SK-N-SH (cell line): ENCODE results near the gene MRNIP. TPM values are rescaled to one million over a fixed set of nuclear protein-coding genes. Genes with fewer than 3 reads are reported as not detected.

Experiments used
- CTCF ChIA-PET: fragments of 300-600, 350-600 bp; formaldehyde crosslinking; extraction: SDS; loops from one replicate; lab custom pipeline; 2021; lab: Yijun Ruan, JAX
- POLR2A ChIA-PET: fragments of 350-600 bp; sonication (Branson Sonifier 250); formaldehyde crosslinking; extraction: SDS; loops from one replicate; lab custom pipeline; 2020; ENCODE audit warnings: antibody characterized with exemption, inconsistent platforms; lab: Yijun Ruan, JAX
- DNase-seq: peaks from one replicate; pipeline ENCODE4 v3.0.0; 2012
- H2AFZ ChIP-seq: fragments of 200-600 bp; sonication (generic); 2 replicates; pipeline ENCODE4 v1.8.1; 2016; ENCODE audit warnings: antibody characterized with exemption, mild to moderate bottlenecking, low read depth
- H3F3A ChIP-seq: fragments of 200-600 bp; sonication (generic); replicated peaks from 2 replicates; pipeline ENCODE3; 2016; ENCODE audit warnings: antibody characterized with exemption, mild to moderate bottlenecking; ENCODE audit not compliant: insufficient read depth
- H3K27ac ChIP-seq, 2 experiments: fragments of 200-500 bp in 1 of 2; fragments of 200-600 bp in 1 of 2; sonication (Bioruptor generic) in 1 of 2; sonication (generic), shearing (Covaris generic) in 1 of 2; 2 replicates each; pipeline versions ENCODE4 v1.5.1 to v1.6.1; 2014 to 2016; ENCODE audit warnings: low read depth in 2 of 2, inconsistent platforms in 1 of 2, low read length in 1 of 2, mild to moderate bottlenecking in 1 of 2, mixed read lengths in 1 of 2
- H3K27me3 ChIP-seq: fragments of 200-600 bp; sonication (generic), shearing (Covaris generic); 2 replicates; pipeline ENCODE4 v1.6.1; 2016; ENCODE audit warnings: mixed run types; ENCODE audit not compliant: insufficient read depth
- H3K36me3 ChIP-seq, 2 experiments: fragments of 200-500 bp in 1 of 2; fragments of 200-600 bp in 1 of 2; sonication (Bioruptor generic) in 1 of 2; sonication (generic) in 1 of 2; replicated peaks in 1 of 2; 2 replicates each; pipeline versions ENCODE3 to v1.5.1; 2014 to 2016; ENCODE audit warnings: low read length in 1 of 2, mild to moderate bottlenecking in 1 of 2; ENCODE audit not compliant: insufficient read depth in 2 of 2, control insufficient read depth in 1 of 2
- H3K4me1 ChIP-seq, 2 experiments: fragments of 200-500 bp in 1 of 2; fragments of 200-600 bp in 1 of 2; sonication (Bioruptor generic) in 1 of 2; sonication (generic), shearing (Covaris generic) in 1 of 2; 2 replicates each; pipeline versions ENCODE4 v1.5.1 to v1.6.1; 2014 to 2016; ENCODE audit warnings: low read depth in 1 of 2, low read length in 1 of 2, mixed run types in 1 of 2; ENCODE audit not compliant: insufficient read depth in 2 of 2, control insufficient read depth in 1 of 2
- H3K4me2 ChIP-seq: fragments of 200-600 bp; sonication (generic), shearing (Covaris generic); 2 replicates; pipeline ENCODE4 v1.6.1; 2017; ENCODE audit warnings: mixed run types
- H3K4me3 ChIP-seq, 2 experiments: fragments of 200-500 bp in 1 of 2; fragments of 200-600 bp in 1 of 2; sonication (Bioruptor generic) in 1 of 2; sonication (generic), shearing (Covaris generic) in 1 of 2; 2 replicates each; pipeline versions ENCODE4 v1.5.1 to v1.8.1; 2014 to 2016; ENCODE audit warnings: low read depth in 2 of 2, inconsistent platforms in 1 of 2, low read length in 1 of 2, mild to moderate bottlenecking in 1 of 2, mixed read lengths in 1 of 2, moderate library complexity in 1 of 2
- H3K79me2 ChIP-seq: fragments of 200-600 bp; sonication (generic); 2 replicates; pipeline ENCODE4 v1.8.1; 2017; ENCODE audit warnings: mild to moderate bottlenecking; ENCODE audit not compliant: insufficient read depth
- H3K9ac ChIP-seq: fragments of 200-600 bp; sonication (generic); 2 replicates; pipeline ENCODE4 v1.6.1; 2017; ENCODE audit warnings: mixed run types
- H3K9me2 ChIP-seq: fragments of 200-600 bp; sonication (generic); 2 replicates; pipeline ENCODE4 v1.6.1; 2017; ENCODE audit warnings: mixed run types
- H3K9me3 ChIP-seq: fragments of 200-600 bp; sonication (generic); 2 replicates; pipeline ENCODE4 v1.6.1; 2017; ENCODE audit warnings: mixed run types, mild to moderate bottlenecking, moderate library complexity
- H4K20me1 ChIP-seq: fragments of 200-600 bp; sonication (generic); 2 replicates; pipeline ENCODE4 v1.6.1; 2017; ENCODE audit warnings: mild to moderate bottlenecking, mixed run types; ENCODE audit not compliant: insufficient read depth
- CHD2 ChIP-seq: fragments of 150-350 bp; IDR thresholded peaks from 2 replicates; pipeline ENCODE4 v1.6.1; 2018; ENCODE audit warnings: low read length; ENCODE audit not compliant: partially characterized antibody
- CTCF ChIP-seq: fragments of 200-600 bp; sonication (generic); IDR thresholded peaks from 2 replicates; pipeline ENCODE4 v1.6.1; 2017; ENCODE audit warnings: antibody characterized with exemption, mild to moderate bottlenecking, moderate library complexity
- EZH2phosphoT487 ChIP-seq: fragments of 200-600 bp; sonication (generic); IDR thresholded peaks from 2 replicates; pipeline ENCODE4 v1.6.1; 2017; ENCODE audit warnings: low read depth, mixed run types, mild to moderate bottlenecking, antibody characterized with exemption, moderate library complexity, borderline replicate concordance
- FOSL2 ChIP-seq: IDR thresholded peaks from 2 replicates; pipeline ENCODE4 v1.4.0; 2012; ENCODE audit warnings: low read depth, mild to moderate bottlenecking, moderate library complexity, borderline replicate concordance
- IRF3 ChIP-seq: fragments of 150-350 bp; IDR thresholded peaks from 2 replicates; pipeline ENCODE4 v1.6.1; 2016; ENCODE audit warnings: mild to moderate bottlenecking, low read depth, low read length
- MEF2A ChIP-seq: IDR thresholded peaks from 2 replicates; pipeline ENCODE4 v1.4.0; 2012; ENCODE audit warnings: low read depth, borderline replicate concordance
- MXI1 ChIP-seq: IDR thresholded peaks from 2 replicates; pipeline ENCODE4 v1.6.1; 2012; ENCODE audit warnings: mild to moderate bottlenecking, low read depth, low read length, improper control_type of control experiment
- NFIC ChIP-seq: IDR thresholded peaks from 2 replicates; pipeline ENCODE4 v1.4.0; 2012; ENCODE audit warnings: borderline replicate concordance
- NRF1 ChIP-seq: IDR thresholded peaks from 2 replicates; pipeline ENCODE4 v1.6.1; 2012; ENCODE audit warnings: low read depth, mild to moderate bottlenecking, low read length
- PBX3 ChIP-seq: IDR thresholded peaks from 2 replicates; pipeline ENCODE4; 2012
- POLR2AphosphoS5 ChIP-seq: IDR thresholded peaks from 2 replicates; pipeline ENCODE4 v1.6.1; 2012; ENCODE audit warnings: low read depth, low read length
- RAD21 ChIP-seq: IDR thresholded peaks from 2 replicates; pipeline ENCODE4 v1.6.1; 2012; ENCODE audit warnings: mild to moderate bottlenecking, low read length
- SMC3 ChIP-seq: IDR thresholded peaks from 2 replicates; pipeline ENCODE4 v1.6.1; 2012; ENCODE audit warnings: low read depth, low read length, improper control_type of control experiment
- USF2 ChIP-seq: fragments of 150-350 bp; IDR thresholded peaks from 2 replicates; pipeline ENCODE4 v1.6.1; 2017; ENCODE audit warnings: antibody characterized with exemption, low read length, low read depth, borderline replicate concordance
- ZBTB33 ChIP-seq: IDR thresholded peaks from 2 replicates; pipeline ENCODE4 v1.4.0; 2012; ENCODE audit warnings: low read depth, borderline replicate concordance
- WGBS: methylation state at CpG from one replicate; pipeline ENCODE4 v1.1.6; 2017; ENCODE audit warnings: low lambda C conversion rate; 5-methylcytosine and 5-hydroxymethylcytosine counted together
- polyA plus RNA-seq, 3 experiments: library from polyadenylated mRNA; depleted of rRNA; stranded (reverse); fragments of >200 nt; gene quantifications; 2 replicates each; pipeline ENCODE4 v1.2.3, GENCODE V29; 2012

The MRNIP gene
- polyA plus RNA-seq, 1 of the 3 experiments (the other 2 are of a cell fraction), result 32.8 TPM

GRCh38 chr5:179795863-179796833, 62.5 kb downstream of the MRNIP start:
- H3K36me3 ChIP-seq, result peaks cover 0 to 34% of the 10 kb centered on the region in 2 experiments
- H3K9ac ChIP-seq, result peak overlapping the region; percentile 64; the same call in 1 of the 2 replicates
- DNase-seq, result peak; percentile 92

More at GRCh38 chr5:179795863-179796833, 62.5 kb downstream of the MRNIP start:
- Histone ChIP-seq H3F3A (peaks cover 4% of the 10 kb centered on the region), H3K79me2 (0 out of 2 replicates have a peak, but pooled peaks cover 4% of the 10 kb centered on the region), H3K27me3 (no peaks in the 10 kb centered on the region), H3K4me3 (peak overlapping the region; percentile 57 to 59), H3K27ac (peak overlapping the region; percentile 36 to 43; a peak in 3 of 4 replicates), H3K4me2 (peak overlapping the region; percentile 83), H4K20me1 (no peaks in the 10 kb centered on the region), H3K4me1 (peaks cover 0 to 14% of the 10 kb centered on the region in 2 experiments; a peak in 1 of 4 replicates), H2AFZ (no peak overlapping the region), H3K9me3 (no peaks in the 10 kb centered on the region), H3K9me2 (no peaks in the 10 kb centered on the region)
- TF ChIP-seq NRF1 (0 out of 2 replicates have a peak, but pooled peaks have one; percentile 19), CTCF (peak; percentile 61), EZH2phosphoT487 (no peak), ZBTB33 (no peak), FOSL2 (no peak), MEF2A (0 out of 2 replicates have a peak, but pooled peaks have one; percentile 7), MXI1 (peak; percentile 49; the same call in 1 of the 2 replicates), CHD2 (peak; percentile 9), PBX3 (peak; percentile 25; the same call in 1 of the 2 replicates), POLR2AphosphoS5 (peak; percentile 34), NFIC (no peak), RAD21 (peak; percentile 59), SMC3 (peak; percentile 68), IRF3 (no peak), USF2 (no peak)
- 22% methylated on average over 21 of the region's 113 CpGs for WGBS
- ChIA-PET POLR2A (interaction anchor here (1.5 to 1.9 kb wide), 2 partner anchors 9 to 23 kb away, joined by 4 to 6 read pairs; no protein-coding TSS in a partner anchor), CTCF (interaction anchor here (0.7 to 8.3 kb wide), 23 partner anchors 11 to 179 kb away, joined by 3 to 67 read pairs (median 4); partner anchors contain the start of genes MAML1 and MGAT4B)
